GM12891 (cell line): Measurements from ENCODE around the gene ABAT.

Experiments
- DNase-seq: peaks from one replicate; pipeline ENCODE4 v3.0.0; 2011; ENCODE audit warnings: low spot score; ENCODE audit not compliant: insufficient read length
- FAIRE-seq: peaks from 2 replicates; lab custom pipeline; 2011; peaks lifted over from hg19 to GRCh38; lab: Jason Lieb, UNC
- PAX5 ChIP-seq: IDR thresholded peaks from 2 replicates; pipeline ENCODE4 v1.6.1; 2011; ENCODE audit warnings: low read length, moderate library complexity, mild to moderate bottlenecking; ENCODE audit not compliant: insufficient read depth, severe bottlenecking
- POLR2A ChIP-seq: IDR thresholded peaks from 2 replicates; pipeline ENCODE4 v1.6.1; 2011; ENCODE audit warnings: low read depth, low read length, control low read depth
- POLR2AphosphoS5 ChIP-seq: IDR thresholded peaks from 2 replicates; pipeline ENCODE4 v1.6.1; 2011; ENCODE audit warnings: low read depth, low read length, control low read depth
- POU2F2 ChIP-seq: IDR thresholded peaks from 2 replicates; pipeline ENCODE4 v1.6.1; 2011; ENCODE audit warnings: low read depth, mild to moderate bottlenecking, control low read depth, low read length, moderate library complexity
- SPI1 ChIP-seq: IDR thresholded peaks from 2 replicates; pipeline ENCODE4 v1.6.1; 2011; ENCODE audit warnings: low read depth, low read length, control low read depth
- TAF1 ChIP-seq: IDR thresholded peaks from 2 replicates; pipeline ENCODE4 v1.6.1; 2011; ENCODE audit warnings: low read depth, low read length, control low read depth

ABAT gene

DNA sequence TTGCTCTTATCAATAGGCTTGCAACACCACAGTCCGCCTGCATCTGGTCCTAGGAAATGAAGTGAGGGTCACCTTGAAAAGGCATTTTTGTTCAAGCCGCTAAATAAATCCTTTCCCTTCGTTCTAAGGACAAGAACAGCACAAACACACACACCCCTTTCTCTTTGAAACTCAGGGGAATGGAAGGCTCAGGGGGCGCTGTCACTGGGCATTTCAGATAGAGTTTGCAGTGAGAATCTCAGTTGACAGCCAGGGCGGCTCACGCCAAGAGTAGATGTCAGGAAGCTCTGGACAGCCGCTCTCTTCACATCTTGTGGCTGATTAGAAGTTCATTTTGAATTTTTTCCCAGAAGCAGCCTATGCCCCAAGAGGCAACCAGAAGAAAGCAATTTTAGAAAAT is 39.8 kb downstream of the ABAT start:
- FAIRE-seq (no peak), DNase-seq (no peak)
- TF ChIP-seq TAF1 (no peak), PAX5 (no peak), POLR2A (no peak), POU2F2 (no peak), POLR2AphosphoS5 (no peak), SPI1 (no peak)

DNA sequence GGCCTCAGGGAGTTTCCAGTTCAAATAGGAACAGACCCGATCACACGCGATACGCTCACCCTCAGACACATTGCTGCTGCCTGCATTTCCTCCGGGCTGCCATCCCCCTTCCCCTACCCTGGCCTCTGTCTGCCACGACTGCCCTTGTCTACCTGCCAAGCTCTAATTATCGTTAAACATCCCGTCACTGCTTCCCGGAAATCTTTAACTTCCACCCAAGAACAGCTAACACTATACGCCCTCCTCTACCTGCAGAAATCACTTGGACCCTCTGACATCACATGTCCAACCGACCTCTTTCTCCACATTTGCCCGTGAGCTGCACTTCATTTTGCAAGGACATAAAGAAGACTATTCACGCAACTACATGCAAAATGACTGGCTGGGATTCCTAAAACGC is 40.4 kb downstream of the ABAT start:
- FAIRE-seq: no peak
- no peak for DNase-seq
- TF ChIP-seq TAF1 (no peak), POU2F2 (no peak), POLR2A (no peak), POLR2AphosphoS5 (no peak), PAX5 (no peak), SPI1 (no peak)

DNA sequence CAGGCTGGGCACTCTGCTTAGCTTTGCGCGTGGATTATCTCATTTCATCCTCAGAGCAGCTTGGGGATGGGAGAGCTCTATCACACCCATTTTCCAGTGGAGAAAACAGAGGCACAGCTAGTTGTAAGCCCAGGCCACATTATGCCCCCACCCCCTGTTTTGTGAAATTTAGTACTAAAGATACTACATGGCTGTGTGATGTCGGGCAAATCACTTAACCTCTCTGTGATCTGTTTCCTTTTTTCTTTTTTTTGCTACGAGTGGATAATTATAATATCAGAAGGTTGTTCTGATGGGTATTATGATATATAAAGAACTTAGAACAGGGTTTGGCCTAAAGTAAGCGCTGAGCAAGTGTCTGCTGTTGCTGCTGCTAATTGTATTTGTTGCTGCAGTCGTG is 41.6 kb downstream of the ABAT start:
- no peak for TF ChIP-seq POU2F2
- FAIRE-seq: no peak
- no peak for DNase-seq

DNA sequence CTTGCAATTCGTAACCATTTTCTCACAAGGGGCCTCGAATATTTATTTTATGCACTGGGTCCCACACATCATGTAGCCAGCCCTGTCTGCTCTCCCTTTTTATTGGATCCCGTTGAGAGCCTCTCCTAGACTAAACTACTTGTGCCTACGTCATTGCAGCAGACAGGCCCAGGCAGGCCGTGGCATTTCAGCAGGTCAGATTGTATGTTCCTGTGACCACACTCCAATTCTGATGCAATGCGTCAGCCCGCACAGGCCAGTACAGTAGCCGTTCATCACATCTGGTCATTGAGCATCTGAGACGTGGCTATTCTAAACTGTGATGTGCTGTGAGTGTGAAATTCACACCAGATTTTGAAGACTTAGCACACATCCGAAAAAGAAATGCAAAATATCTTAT is 42.2 kb downstream of the ABAT start:
- DNase-seq (no peak), FAIRE-seq (no peak)
- no peak for TF ChIP-seq POLR2A
- TF ChIP-seq SPI1: no peak
- no peak for TF ChIP-seq TAF1
- TF ChIP-seq PAX5: no peak
- TF ChIP-seq POLR2AphosphoS5: no peak
- TF ChIP-seq POU2F2: no peak

DNA sequence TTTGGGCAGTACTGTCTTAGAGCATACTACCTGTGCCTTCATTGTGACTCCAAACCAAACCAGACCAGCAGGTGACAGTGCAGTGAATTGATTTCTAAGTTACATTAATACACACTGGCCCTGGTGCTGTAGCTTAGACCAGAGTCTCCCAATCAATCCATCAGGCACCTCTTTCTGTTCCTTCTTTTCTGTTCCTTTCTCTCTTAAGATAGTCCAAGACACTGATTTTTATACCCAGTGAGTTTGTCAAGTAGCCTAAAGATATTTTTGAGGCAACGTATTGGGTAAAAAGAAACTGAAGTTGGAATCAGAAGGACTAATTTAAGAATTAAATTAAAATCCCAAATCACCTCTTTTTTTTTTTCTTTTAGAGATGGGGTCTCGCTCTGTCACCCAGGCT is 43.1 kb downstream of the ABAT start:
- TF ChIP-seq POLR2A: no peak
- TF ChIP-seq TAF1: no peak
- TF ChIP-seq PAX5: no peak
- TF ChIP-seq SPI1: no peak
- TF ChIP-seq POU2F2: no peak
- TF ChIP-seq POLR2AphosphoS5: no peak
- no peak for FAIRE-seq
- DNase-seq: no peak

DNA sequence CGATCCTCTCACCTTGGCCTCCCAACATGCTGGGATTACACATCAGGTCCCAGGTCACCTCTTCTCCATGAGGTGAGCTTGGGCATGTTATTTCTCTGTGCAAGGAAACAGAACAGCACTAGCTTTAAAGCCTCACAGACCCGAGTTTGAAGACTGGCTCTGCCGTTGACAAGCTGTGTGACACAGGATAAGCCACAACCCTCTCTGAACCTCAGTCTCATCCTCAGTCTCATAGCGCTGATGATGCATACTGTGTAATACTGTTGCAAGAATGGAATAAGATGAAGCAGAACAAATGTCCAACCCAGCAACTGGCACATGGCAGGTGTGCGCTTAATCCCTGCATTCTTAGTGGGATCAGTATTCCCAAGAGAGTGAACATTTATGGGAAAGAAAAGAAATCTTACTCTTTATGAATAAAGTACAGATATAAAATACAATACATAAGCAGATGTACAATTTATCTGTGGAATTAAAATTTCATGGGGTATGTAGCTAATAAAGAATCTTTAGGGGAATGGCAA is 43.5 kb downstream of the ABAT start:
- DNase-seq: no peak
- no peak for FAIRE-seq
- no peak for TF ChIP-seq POLR2AphosphoS5
- TF ChIP-seq SPI1: no peak
- TF ChIP-seq TAF1: no peak
- TF ChIP-seq POLR2A: no peak
- no peak for TF ChIP-seq PAX5

DNA sequence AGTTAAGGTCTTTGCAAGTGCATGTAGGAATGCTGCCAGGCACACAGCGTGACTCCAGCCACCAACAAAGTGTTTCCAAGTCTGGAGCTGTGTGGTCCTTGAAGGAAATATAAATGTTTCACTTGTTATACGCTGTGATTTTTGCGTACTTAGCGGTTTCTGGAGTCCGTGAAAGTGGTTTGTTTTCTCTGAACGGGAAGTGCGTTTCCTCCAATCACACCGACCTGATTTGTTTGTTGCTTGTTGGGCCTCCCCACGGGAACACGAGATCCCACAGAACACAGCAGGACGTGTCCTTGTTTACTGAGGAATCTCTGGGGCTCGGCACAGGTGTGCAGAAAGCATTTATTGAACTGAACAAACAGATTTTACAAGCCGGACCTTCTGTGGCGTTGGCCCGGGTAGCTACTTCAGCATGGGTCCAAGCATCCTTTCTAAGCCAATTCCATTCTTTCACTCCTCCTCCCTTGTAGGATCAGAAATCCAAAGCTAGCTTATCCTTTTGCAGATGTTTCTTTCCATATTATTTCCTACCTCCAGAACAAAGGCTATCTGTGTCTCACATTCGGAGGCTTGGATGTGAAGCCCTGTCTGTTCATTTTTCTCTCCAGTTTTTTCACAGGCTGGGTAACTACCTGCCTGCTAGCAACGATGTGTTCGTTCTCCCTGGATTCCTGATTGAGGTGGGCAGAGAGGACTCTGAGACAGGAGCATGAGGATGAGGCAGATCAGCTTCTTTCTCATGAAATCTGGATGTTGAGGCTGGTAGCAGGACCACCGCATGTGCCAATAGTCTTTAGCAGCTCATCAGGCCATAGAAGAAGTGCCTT is 44.6 kb downstream of the ABAT start:
- TF ChIP-seq POLR2AphosphoS5: no peak
- TF ChIP-seq PAX5: no peak
- TF ChIP-seq SPI1: no peak
- TF ChIP-seq TAF1: no peak
- TF ChIP-seq POU2F2: no peak
- no peak for TF ChIP-seq POLR2A
- FAIRE-seq (no peak), DNase-seq (no peak)

DNA sequence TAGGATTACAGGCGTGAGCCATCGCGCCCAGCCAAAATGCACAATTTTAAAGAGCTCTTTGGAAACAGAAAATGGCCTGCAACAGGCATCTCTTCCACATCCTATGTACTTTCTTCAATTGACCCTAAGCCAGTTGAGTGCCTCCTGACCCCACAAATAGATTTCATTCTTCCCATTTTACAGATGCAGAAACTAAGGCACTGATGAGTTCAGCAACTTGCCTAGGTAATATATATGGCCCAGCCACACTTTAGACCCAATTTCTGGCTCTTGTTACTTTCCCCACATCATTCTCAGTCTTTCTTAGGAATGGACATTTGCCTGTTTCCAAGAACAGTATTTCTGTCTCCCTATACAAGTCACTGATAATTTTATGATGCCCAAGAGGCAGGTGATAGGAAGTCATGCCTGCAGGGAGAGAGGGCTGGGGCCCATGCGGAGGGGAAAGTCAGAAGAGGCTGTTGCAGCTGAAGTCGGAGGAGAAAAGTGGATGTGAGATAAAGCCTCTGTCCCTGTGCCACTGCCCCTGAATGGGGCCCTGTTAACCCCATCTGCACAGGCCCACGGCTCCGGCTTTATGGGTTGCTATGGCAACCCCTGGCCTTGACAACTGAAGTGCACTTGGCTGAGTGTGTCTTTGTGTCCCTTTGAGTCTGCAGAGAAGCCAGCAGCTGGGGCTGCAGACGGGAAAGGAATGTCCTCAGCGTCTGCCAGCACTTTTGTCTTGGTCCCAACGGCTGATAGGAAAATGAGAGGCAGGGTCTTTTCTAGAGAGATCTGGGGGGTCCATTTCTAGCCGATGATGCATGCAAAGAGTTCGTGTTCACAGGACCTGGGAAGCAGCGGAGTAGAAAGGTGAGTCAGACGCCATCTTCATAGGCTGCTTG is 45.9 kb downstream of the ABAT start:
- DNase-seq: peak; percentile 37

DNA sequence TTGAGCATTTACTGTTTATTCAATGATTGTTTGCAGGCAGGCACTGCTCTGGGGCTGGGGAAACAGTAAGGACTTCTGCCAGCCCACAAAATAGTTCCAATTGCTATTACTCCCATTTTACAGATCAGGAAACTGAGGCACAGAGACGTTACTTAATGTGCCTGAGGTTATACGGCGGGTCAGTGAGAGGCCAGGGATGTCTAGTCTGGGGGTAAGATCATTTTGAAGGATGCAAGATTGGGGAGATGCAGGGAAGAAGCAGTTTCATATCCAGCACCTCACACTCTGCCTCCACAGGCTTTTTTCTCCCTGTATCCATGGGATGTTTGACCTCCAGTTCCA is 46.5 kb downstream of the ABAT start:
- TF ChIP-seq POU2F2 (no peak), TAF1 (no peak), SPI1 (no peak), POLR2A (no peak), POLR2AphosphoS5 (no peak), PAX5 (no peak)
- FAIRE-seq (no peak), DNase-seq (no peak)

More for the DNA sequence above, 45.9 kb downstream of the ABAT start:
- TF ChIP-seq POLR2A: no peak
- no peak for TF ChIP-seq TAF1
- peak; percentile 16; the same call in 1 of the 2 replicates for TF ChIP-seq SPI1
- FAIRE-seq: no peak
